CD4-positive, alpha-beta T cell treated with Interferon alpha-2 for 1 hour (primary cell): ENCODE data around the gene ZNF860.
"Not testable (repeated sequence)": the region's sequence is repeated elsewhere in the genome, so short reads cannot be mapped to it uniquely, and the experiment has no call there.

Source experiments
- DNase-seq, 2 donors: peaks; one replicate each; pipeline ENCODE4 v3.0.0-alpha.2; 2020 to 2022

ZNF860 gene

DNA sequence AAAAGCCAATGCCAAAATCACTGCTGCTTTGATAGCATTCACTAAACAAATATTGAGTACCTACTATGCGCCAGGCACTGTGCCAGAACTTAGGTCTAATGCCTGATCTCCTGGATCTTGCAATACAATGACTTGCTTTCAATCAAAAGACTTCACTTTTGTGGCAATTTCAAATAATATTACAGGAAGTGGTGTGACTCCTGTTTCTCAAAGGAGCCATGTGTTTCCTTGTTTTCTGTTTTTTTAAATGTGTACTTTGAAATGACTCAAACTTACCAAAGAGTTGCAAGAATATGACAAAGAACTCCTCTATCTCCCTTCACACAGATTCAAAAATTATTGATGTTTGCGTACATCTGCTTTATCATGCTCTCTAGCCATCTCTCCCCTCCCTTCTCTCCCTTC, 18.7 kb upstream of the ZNF860 start:
- no peak for DNase-seq

GRCh38 chr3:31966978-31967591, 14.5 kb upstream of the ZNF860 start:
- DNase-seq: no peak

DNA sequence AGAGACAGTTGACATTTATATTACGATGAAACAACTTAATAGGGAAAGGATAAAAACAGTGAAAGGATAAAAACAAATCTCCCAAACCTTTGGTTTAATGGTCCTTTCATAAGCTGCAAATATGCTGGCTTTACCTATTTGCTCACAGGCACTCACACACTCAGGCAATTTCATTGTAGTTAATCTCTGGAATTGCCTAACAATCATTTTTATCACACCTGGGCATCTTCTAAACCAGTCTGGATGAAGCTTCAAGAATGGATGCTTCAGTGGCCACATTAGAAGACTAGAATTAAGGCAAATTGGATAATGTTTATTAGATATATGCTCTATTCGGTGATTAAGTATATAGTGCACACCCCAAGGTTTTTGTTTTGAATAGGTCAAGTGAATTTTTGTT, 14.0 kb upstream of the ZNF860 start:
- no peak for DNase-seq

DNA sequence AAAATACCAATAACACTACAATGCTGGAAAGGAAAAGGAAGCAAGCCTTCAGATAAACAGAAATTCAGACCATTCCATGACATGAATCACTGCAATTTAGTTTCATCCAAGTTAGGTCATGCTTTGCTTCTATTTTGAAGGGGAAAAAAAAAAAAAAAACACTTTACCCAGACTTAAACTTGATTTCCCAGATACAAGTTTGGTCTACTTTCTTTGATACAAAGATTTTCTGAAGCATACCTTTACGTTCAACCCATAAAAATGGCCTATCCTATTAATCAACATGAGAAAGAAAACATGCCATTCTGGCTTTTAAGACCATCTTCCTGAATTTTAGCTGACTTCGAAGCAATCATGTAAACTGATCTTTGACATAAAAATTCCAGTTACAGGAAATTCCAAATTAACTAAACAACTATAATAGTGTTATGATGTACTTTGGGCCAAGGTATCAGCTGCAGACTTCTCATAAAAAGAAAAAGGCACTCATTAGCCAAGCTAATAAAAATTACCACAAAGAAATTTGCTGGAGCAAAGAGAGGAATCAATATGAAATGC, 13.1 kb upstream of the ZNF860 start:
- DNase-seq: no peak

DNA sequence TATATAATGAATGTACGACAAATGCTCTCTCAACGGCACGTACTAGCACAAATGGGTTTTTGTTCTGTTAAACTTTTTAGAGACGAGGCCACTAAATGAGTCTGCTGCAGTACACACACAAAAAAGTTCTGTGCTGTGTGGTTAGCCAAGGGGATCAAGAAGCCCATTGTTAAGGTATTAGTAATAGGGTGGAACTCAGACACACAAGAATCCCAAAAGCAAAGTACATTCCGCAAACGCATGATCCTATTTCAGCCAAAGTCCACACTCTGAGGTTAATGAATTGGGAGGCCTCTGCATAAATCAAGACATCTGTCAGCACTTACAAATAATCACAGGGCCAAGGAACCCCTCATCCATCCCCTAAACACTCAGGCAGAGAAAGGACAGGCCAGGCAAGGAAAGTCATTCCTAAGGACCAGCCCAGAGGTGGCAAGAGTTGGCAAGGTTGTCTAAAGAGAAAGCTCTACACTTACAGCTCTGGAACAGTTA, 12.6 kb upstream of the ZNF860 start:
- no peak for DNase-seq

DNA sequence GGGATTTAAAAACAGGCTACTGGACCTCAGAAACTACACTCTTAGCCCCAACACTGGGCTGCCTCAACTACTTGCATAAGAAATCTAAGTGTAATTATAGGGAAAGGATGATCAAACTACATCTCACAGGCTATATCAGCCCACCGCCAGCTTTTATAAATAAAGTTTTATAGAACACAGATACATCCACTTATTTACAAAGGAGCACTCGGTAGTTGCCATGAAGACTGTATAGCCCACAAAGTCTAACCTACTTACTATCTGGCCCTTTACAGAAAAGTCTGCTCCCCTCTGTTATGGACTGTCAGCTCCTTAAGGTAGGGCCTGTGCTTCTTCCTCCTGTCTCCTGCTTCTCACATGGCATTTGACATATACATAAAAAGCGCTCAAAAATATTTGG, 9.9 kb upstream of the ZNF860 start:
- no peak for DNase-seq

DNA sequence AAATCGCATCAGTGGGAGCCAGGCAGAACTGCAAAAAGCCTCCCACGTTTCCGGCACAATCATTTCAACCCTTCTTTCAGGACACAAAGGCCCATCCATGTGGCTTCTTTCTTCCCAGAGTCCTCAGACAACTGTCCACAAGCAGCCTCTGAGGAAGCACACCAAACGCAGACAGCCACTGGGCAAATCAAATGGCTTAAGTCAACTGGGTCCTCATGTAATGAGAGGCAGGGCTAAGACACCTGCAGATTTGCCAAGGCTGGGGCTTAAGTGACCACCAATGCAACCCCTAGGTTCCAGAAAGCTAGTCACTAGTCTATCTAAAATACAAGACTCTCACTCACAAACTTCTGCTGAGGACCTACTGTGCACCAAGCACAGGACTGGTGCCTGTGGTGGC, 8.5 kb upstream of the ZNF860 start:
- no peak for DNase-seq

- no peak for DNase-seq
Measured at GRCh38 chr3:31973837-31974236, 7.7 kb upstream of the ZNF860 start.

- DNase-seq: no peak
Measured at GRCh38 chr3:31974471-31974870, 7.1 kb upstream of the ZNF860 start.

DNA sequence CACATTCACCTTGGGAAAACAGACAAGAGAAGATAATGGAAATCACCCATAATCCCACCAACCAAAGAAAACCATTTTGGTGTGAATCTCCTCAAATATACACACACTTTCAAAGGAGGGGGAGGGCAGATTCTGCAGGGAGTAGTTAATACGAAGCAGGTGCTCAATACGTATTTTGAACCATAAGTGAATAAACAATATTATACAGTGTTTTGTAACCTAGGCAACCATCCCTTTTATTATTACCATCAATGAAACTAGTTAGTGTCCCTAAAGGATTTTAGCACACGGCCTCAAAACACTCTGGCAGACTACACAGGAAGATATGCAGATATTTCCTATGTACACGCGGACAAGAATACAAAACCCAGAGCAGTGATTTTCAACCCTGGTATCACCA, 6.6 kb upstream of the ZNF860 start:
- no peak for DNase-seq

- DNase-seq: no peak
Measured at GRCh38 chr3:31976302-31976701, 5.2 kb upstream of the ZNF860 start.

- DNase-seq: no peak
Measured at GRCh38 chr3:31977736-31978135, 3.8 kb upstream of the ZNF860 start.

DNA sequence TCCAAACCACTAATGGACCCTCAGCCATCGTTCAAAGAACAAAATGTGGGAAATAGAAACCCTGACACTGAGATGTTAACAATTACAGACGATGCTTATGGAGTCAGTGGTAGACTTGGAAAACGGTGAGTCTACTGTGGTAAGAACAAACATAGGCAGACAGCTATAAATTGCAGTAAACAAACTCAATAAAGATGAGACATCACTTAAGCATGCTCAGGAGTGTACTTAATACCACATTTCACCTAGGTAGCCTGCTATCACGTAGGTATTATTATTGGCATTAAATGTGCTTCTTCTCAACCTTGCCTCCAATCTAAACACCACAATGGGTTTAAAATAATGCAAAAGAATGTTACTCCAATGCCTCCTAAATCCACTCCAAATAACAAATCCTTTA, 3.0 kb upstream of the ZNF860 start:
- DNase-seq: no peak

- no peak for DNase-seq
Measured at GRCh38 chr3:31979001-31979697, 2.4 kb upstream of the ZNF860 start.

GRCh38 chr3:31980530-31981205, 882 bp upstream of the ZNF860 start:
- DNase-seq: peak; percentile 19 to 70

GRCh38 chr3:31984321-31984720, 2.8 kb downstream of the ZNF860 start:
- DNase-seq: no peak

- DNase-seq: no peak
Measured at GRCh38 chr3:31985831-31986230, 4.3 kb downstream of the ZNF860 start.

DNA sequence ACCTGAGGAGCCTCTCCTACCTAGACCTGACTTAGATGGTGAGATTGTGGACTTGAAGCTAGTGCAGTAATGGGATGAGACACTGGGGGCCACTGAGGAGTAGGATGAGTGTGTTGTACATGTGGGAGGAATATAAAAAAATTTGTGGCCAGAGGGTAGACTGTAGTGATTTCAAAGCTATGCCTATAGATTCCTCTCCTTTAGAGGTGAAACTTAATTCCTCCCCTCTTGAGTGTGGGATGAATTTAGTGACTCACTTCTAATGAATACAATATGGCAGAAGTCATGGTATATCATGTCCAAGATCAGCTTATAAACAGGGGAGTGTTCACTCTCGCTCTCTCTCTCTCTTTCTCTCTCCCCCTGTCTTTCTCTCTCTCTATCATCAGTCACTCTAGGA, 6.7 kb downstream of the ZNF860 start:
- DNase-seq: no peak

DNA sequence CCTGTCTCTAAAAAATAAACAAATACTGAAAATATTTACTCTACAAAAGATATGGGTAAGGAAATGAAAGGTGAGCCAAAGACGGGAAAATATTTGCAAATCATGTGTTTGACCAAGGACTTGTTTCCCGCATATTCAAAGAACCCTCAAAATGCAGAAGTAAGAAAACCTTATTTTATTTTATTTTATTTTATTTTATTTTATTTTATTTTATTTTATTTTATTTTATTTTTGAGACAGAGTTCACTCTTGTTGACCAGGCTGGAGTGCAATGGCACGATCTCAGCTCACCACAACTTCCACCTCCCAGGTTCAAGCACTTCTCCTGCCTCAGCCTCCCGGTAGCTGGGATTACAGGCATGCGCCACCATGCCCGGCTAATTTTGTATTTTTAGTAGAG, 11.4 kb downstream of the ZNF860 start:
- DNase-seq: not testable (repeated sequence)

DNA sequence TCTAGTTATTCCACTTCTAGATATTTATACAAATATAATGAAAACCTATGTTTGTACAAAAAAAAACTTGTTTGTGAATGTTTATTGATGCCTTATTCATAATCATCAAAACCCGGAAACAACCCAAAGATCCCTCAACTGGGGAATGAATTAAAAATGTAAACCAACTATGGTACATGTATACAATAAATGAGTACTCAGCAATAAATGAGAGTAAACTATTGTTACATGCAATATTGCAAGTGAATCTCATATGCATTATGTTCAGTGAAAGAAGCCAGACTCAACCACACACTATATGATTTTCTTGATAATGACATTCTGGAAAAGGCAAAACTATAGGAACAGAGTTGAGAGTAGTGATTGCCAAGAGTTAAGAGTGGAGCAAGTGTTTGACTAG, 12.3 kb downstream of the ZNF860 start:
- DNase-seq: no peak

DNA sequence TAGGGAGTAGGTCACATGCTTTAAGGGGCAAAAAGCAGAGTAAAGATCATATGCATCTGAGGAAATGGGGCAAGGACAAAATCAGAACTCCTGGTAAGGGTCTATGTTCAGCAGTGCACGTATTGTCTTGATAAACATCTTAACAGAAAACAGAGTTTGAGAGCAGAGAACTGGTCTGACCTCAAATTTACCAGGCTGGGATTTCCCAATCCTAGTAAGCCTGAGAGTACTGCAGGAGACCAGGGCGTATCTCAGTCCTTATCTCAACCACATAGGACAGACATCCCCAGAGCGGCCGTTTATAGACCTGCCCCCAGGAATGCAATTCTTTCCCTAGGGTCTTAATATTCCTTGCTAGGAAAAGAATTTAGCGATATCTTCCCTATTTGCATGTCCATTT, 13.5 kb downstream of the ZNF860 start:
- DNase-seq: not testable (repeated sequence)

DNA sequence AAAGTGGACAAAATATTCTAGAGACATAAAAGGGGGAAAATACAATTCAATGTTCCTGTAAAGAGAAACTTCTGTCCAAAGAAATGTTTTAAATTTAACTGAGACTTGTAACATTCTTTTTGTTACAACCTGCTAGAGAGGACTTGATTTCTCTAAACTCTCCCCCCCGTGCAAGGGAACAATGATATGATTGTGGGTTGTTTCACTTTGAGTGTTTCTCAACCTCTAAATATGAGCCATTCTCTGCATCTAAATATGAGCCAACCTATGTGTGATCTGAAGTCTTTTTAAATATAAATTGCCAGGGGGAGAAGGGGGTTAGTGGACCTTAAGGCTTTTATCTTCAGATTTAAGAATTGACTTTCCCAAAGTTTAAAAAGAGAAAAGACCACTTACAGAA, 14.6 kb downstream of the ZNF860 start:
- no peak for DNase-seq

- DNase-seq: no peak
Measured at GRCh38 chr3:31997500-31997899, 15.9 kb downstream of the ZNF860 start.

DNA sequence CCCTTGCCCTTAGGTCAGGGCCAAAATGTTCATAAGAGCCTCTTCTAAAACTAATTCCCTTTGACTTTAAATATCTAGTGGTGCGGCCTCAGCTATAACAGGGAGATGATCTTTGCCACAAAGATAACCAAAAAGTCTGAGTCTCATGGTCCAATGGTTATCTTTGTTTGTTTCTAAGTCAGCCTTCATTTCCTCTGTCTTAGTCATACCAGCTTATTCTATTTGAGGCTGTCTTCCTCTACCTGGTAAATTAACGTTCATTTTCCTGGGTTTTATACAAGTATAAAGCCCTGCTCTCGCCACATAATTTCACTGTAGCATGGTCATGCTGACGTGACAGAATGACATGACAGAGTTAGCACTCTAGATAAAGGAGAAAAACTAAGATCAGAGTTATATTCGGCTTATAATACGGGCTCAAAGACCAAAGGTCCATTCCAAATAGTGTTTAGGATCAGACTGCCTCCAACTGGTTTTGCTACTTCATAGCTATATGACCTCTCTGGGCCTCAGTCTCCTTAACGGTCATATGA, 18.4 kb downstream of the ZNF860 start:
- no peak for DNase-seq
